Hindlimb muscle (tissue), 1 donor: Measurements from ENCODE around the gene PHF1. TPM values are rescaled to one million over a fixed set of nuclear protein-coding genes. Genes with fewer than 3 reads are reported as not detected.

ENCODE experiments used
- DNase-seq: peaks from one replicate; pipeline ENCODE4 v3.0.0-alpha.2; 2013
- polyA plus RNA-seq: library from polyadenylated mRNA; unstranded; fragments of 120-200 nt; gene quantifications from one replicate; pipeline ENCODE4 v1.2.1, GENCODE V29; 2013; ENCODE audit not compliant: insufficient read length

Gene PHF1
- polyA plus RNA-seq, 1 donor, result 46.7 TPM

DNA sequence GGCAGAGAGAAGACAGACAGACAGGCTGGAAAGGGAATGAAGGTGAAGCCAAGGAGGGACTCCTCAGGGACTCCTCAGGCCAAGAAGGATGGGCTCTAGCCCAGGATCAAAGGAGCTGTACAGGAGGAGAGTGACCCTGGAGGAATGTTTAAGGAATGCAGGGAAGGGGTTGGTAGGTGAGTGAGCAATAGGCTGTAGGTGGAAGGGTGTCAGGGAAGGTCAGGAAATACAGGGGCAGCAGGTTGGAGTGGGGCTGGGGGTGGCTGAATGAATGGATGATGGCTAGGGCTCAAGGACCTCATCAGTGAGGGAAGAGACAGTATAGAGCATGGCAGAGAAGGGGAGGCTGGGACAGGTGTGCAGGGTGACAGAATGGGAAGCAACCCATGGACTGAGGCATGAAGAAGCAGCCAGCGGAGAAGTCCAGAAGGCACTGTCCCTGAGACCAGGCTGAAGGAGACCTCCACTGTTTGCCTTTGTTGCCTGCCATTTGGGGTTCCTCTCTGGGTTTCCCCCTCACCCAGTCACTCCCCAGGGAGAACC lies 22.3 kb downstream of the PHF1 start:
- DNase-seq, result no peak

DNA sequence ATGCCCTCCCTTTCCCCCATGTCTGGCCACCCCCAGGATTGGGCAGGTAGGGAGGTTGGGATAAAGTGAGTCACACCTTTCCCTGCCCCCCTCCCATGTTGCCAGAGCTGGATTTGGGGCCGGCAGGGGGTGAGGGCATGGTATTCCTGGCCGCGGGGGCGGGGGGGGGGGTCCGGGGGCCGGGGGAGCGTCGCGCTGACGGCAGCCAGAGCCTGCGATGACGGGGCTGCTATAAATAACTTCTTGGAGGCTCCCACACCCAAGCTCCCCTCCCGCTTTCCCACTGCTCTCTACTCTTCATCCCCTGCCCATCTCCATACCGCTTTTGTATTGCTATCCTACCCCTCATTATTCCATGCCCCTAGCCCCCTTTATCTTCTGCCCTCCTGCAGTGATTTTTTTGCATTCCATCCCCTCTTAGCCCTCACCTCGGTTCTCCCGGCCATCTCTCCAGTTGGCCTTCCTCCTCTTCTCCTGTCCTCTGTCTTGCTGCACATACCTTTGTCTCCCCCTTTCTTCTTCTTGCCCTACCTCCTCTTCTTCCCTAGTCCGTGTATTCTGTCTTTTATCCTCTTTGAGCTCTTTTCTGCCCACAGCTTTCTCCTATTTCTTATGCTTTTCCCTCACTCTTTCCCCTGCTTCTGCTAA lies 22.9 kb downstream of the PHF1 start:
- DNase-seq, result no peak

DNA sequence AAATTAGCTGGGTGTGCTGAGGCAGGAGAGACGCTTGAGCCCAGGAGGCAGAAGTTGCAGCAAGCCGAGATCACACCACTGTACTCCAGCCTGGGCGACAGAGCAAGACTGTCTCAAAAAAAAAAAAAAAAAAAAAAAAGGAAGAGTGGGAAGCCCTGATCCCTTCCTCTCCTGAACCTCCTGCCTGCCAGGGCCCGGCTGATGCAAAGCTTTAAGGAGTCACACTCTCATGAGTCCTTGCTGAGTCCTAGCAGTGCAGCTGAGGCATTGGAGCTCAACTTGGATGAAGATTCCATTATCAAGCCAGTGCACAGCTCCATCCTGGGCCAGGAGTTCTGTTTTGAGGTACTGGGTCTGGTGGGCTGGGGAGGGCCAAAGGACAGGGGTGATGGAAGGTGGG lies 24.1 kb downstream of the PHF1 start:
- DNase-seq, result no peak

DNA sequence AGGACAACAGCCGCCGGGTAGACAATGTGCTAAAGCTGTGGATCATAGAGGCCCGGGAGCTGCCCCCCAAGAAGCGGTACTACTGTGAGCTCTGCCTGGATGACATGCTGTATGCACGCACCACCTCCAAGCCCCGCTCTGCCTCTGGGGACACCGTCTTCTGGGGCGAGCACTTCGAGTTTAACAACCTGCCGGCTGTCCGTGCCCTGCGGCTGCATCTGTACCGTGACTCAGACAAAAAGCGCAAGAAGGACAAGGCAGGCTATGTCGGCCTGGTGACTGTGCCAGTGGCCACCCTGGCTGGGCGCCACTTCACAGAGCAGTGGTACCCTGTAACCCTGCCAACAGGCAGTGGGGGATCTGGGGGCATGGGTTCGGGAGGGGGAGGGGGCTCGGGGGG lies 26.9 kb downstream of the PHF1 start:
- DNase-seq, result no peak

DNA sequence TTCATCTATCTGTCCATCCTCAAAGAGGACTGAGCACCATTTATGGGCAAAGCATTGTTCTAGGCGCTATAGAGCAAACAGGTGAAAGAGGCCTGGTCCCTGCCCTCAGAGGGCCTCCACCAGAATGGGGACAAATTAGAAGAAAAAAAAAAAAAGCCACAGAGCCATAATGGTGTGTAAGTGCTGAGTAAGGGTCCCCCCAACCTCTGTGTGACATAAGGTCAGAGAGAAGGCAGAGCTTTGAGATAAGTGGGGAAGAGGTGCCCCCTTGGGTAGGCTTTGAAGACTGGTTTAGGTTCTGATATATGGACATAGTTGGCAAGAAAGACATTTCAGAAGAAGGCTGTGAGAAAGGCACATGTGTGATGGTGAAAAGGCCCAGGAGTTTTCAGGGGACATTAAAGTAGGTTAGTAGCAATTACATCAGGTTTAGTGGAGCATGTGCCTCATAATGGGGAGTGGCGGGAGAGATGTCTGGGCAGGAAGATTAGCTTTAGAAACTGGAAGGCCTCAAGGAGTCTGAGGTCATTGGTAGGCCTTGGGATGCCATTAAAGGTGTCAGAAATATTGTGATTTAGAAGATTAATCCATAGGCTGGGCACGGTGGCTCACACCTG lies 28.3 kb downstream of the PHF1 start:
- DNase-seq, result no peak

DNA sequence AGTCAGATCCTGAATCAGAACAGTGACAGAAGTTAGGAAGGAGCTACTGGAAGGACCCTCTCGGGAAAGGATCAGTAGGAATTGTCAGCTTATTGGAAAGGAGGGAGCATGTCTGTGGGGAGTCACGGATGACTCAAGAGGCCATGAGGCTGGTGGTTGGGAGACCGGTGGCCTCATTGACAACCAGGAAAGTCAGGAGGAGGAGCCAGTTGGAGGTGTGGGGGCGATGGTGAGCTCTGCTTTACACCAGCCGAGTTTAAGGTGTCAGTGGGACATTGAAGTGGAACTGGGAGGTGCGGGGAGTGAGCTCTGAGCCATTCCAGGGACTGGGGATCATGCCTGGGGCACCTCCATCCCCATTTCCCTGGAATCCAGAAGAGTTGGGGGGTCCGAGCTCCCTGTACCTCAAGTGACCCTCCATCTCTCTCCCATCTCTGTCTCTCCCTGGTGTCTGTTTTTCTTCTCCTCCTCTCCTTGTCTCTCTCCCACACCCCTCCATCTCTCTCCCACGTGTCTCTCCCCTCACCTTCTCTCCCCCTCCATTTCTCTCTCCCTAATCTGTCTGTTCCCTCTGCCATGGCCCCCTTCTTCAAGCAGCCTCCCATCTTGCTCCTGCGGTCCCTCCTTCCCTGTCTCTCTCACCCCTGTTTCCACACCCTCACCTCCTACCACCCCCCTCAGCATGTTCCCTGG lies 29.3 kb downstream of the PHF1 start:
- DNase-seq, result no peak

DNA sequence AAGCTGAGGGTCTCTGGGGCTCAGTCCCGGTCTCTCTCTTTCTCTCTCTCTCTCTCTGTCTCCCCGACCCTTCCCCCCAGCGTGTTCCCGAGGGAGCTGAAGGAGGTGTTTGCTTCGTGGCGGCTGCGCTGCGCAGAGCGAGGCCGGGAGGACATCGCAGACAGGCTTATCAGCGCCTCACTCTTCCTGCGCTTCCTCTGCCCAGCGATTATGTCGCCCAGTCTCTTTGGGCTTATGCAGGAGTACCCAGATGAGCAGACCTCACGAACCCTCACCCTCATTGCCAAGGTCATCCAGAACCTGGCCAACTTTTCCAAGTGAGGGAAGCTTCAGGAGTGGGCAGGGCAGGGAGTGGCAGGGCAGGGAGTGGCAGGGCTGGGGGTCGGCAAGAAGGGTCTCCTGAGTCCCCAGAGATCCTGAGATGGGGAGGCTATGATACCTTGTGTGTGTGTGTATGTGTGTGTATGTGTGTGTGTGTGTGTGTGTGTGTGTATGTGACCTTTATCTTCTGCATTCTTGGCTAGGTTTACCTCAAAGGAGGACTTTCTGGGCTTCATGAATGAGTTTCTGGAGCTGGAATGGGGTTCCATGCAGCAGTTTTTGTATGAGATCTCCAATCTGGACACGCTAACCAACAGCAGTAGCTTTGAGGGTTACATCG lies 30.0 kb downstream of the PHF1 start:
- no peak for DNase-seq

DNA sequence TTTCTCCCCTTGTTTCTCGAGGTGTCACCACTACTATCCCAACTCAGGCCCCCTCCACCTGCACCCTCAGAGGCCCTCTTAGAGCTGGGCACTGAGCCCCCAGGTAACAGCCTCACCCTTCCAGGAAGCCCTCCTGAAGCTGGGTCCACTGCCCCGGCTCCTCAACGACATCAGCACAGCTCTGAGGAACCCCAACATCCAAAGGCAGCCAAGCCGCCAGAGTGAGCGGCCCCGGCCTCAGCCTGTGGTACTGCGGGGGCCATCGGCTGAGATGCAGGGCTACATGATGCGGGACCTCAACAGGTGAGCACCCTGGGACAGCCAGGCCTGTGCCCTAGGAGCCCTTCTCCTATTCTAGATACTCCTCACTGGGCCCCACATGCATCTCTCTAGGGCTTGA lies 30.6 kb downstream of the PHF1 start:
- no peak for DNase-seq

DNA sequence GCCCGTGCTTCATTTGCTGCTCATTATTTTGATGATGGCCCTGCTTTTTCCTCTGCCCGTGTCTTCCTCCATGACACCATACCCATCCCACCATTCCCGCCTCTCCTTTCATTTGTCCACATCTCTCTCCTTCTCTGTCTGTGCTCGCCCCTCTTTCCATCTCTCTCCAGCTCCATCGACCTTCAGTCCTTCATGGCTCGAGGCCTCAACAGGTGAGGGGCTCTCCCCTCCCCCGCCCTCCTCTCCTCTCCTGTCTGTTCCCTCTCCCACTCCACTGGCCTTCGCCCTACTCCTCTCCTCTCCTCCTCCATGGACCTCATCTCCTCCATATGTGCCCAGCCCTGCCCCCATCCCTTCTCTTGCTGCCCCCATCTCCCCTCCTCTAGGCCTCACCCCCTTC lies 31.5 kb downstream of the PHF1 start:
- no peak for DNase-seq

DNA sequence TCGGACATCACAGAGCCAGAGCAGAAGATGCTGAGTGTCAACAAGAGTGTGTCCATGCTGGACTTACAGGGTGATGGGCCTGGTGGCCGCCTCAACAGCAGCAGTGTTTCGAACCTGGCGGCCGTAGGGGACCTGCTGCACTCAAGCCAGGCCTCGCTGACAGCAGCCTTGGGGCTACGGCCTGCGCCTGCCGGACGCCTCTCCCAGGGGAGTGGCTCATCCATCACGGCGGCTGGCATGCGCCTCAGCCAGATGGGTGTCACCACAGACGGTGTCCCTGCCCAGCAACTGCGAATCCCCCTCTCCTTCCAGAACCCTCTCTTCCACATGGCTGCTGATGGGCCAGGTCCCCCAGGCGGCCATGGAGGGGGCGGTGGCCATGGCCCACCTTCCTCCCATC lies 32.2 kb downstream of the PHF1 start:
- no peak for DNase-seq

DNA sequence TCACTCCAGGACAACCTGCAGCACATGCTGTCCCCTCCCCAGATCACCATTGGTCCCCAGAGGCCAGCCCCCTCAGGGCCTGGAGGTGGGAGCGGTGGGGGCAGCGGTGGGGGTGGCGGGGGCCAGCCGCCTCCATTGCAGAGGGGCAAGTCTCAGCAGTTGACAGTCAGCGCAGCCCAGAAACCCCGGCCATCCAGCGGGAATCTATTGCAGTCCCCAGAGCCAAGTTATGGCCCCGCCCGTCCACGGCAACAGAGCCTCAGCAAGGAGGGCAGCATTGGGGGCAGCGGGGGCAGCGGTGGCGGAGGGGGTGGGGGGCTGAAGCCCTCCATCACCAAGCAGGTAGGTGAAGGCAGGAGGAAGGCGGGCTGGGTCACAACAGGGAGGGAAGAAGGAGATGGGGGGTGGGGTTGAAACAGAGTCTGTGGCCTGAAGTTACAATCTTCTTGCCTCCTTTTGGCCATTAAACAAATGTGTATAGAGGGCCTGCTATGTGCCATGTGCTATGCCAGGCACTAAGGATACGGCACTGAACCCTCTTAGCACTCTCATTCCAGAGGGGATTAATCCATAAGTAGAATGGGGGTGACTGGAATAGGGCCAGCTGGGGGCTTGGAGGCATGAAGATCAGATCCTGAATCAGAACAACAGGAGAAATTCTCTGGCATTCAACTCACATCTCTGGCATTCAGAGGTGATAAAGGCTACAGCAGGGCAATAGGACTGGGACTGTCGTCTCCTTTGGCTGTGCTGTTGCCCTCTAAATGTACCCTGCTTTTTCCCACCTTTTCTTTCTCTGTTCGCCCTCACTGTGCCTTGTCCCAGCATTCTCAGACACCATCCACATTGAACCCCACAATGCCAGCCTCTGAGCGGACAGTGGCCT lies 33.0 kb downstream of the PHF1 start:
- no peak for DNase-seq

DNA sequence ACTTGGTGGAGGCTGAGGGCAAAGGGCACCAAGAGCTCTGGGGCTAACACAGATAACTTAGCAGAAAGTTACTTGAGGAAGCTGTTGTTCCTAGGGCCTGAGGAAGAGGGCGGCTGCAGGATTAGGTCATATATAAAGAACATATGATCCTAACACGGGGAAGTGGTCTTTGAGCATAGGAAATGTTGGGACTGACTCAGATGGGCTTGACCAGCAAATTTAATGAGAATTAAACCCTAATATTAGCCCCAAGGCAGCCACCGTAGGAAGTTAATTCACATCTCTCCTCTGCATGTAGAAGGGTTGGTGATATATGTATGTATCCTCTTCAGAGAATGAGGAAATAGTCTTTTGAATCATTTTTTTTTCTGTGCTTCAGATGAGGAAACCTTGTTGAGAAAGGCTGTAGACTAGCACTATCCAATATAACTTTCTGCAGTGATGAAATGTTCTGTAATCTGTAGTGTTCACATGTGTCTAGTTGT lies 34.3 kb downstream of the PHF1 start:
- DNase-seq, result no peak

DNA sequence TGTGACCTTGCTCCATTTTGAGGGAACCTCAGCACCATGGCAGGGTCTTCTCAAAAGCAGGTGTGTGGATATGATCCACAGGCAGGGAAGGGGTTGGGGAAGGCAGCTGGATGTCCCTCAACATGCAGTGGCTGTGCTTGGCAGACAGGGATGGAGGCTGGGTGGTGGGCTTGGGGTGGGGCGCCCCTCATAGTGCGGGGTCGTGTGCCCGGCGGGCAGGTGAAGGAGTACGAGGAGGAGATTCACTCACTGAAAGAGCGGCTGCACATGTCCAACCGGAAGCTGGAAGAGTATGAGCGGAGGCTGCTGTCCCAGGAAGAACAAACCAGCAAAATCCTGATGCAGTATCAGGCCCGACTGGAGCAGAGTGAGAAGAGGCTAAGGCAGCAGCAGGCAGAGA lies 35.5 kb downstream of the PHF1 start:
- DNase-seq, result no peak

DNA sequence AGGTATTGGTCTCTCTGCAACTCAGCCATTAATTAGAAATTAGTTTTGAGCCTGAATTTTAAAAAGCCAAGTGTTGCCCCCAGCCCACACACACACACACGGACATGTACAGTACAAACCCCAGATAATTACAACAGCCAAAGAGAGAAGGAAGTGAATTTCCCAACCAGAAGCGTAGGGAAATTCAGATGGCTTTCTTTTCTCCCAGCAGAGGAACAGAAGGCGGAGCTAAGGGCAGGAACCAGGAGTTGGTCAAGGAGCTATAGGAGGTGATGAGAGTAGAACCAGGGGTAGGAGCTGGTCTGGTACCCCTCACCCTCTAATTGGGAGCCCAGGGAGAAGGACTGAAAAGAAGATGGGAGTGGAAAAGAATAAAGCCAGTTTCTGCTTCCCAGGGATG lies 39.6 kb downstream of the PHF1 start:
- no peak for DNase-seq

DNA sequence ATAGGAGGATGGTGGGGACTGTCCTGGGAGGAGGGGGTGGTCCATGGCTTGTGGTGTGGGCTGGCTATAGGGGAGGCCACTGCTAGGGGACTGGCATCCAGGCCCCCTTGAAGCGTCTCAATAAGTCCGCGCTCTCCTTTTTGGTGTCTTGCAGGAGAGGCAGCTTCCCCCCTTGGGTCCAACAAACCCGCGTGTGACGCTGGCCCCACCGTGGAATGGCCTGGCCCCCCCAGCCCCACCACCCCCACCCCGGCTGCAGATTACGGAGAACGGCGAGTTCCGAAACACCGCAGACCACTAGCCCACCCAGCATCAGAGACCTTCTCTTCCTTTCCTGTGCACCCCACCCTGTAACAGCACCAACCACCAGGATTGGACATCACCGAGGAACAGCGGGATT lies 40.8 kb downstream of the PHF1 start:
- no peak for DNase-seq

DNA sequence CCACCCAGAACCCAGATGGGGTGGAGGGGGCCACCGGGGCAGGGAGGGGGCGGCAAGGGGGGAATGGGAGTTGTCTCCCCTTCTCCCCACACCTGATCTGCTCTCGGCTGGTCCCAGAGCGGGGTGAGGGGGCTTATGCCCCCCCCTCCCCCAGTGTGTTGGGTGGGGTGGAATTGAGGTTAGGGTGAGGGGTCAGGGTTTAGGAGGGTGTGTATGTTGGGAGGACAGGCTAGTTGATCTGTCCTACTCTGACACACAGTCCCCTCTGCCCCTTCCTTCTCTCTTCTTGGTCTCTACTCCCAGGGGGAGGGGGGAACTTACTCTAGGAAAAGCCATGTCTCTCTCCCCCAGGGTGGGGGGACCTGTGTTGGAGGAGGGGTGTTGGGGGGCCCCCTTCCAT lies 41.7 kb downstream of the PHF1 start:
- no peak for DNase-seq

DNA sequence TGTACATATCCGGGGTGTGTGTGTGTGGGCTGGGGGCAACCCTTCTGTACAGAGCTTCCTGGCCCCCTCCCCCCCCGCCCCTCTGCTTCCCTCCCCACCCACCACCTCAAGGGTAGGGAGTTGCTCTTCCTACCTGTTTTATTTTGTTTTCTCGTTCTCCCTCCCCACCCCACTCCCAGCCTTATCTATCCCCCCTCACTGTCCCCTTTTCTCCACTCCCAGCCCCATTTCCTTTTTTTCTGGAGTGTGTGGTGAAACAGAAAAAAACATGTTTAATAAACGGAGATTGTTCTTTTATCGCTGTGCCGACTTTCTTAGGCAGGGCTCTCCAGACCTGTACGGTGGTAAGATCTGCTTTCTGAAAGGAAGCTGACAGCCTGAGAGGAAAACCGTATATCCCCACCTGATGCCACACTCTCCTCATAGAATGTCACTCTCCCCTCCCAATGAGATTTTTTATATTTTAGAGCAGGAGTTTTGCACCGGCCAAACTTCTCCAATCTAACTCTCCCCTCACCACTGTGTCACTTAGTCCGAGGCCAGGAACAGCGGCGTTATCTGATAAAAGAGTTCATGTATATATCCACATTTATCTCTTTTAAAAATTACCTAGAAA lies 42.7 kb downstream of the PHF1 start:
- no peak for DNase-seq

DNA sequence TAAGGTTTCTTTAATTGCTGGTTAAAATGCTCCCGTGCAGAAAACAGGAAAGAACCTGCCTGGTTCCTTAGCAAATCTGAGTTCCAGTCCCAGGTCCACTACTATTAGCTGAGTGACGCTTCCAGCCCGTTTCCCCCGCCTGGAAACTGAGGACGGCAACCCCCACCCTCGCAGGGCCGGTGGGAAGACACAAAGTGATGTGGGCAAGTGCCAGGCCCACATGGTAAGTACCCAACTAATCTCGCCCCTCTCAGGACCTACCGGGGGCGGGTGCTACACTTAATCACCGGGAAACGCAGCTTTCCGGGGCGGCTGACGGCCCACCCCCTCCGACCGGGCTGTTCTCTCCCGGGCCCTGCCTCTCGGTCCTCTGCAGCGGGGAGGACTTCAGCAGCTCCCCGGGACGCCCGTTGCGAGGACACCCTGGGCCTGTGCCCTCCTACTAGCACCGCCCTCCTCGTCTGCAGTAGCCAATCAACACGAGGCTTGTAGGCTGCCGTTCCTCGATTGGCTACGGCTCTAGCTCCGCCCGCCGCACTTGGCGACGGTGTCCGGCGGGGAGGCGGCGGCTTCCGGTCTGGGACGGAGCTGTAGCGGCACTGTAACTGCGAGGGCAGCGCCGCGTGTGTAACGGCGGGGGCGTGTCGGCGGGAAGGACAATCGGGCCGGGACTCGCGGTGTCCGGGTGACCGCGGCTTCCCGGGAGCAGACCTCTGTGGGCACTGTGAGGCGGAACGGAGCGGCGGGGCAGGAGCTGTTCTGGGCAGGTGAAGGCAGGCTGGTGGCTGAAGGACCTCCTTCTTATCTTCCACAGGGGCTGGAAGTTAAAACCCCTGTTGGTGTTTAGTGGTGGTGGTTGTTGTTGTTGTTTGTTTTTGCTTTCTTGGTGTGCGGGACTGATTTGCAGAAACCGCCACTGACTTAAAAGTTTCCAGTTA lies 43.5 kb downstream of the PHF1 start, which contains the start of gene ZBTB9:
TSS of gene ZBTB9 (plus strand) at position 568 of the 938 bp plus-strand sequence. CDS start 525 bp downstream, outside the sequence.
- peak; percentile 95 for DNase-seq

DNA sequence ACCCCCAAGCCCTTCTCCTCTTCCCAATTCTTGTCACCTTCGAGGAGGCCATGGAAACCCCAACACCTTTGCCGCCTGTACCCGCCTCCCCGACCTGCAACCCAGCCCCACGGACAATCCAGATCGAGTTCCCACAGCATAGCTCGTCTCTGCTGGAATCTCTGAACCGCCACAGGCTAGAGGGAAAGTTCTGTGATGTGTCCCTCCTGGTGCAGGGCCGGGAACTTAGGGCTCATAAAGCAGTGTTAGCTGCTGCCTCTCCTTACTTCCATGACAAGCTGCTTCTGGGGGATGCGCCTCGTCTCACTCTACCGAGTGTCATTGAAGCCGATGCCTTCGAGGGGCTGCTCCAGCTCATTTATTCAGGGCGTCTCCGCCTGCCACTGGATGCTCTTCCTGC lies 44.2 kb downstream of the PHF1 start:
- DNase-seq, result no peak

DNA sequence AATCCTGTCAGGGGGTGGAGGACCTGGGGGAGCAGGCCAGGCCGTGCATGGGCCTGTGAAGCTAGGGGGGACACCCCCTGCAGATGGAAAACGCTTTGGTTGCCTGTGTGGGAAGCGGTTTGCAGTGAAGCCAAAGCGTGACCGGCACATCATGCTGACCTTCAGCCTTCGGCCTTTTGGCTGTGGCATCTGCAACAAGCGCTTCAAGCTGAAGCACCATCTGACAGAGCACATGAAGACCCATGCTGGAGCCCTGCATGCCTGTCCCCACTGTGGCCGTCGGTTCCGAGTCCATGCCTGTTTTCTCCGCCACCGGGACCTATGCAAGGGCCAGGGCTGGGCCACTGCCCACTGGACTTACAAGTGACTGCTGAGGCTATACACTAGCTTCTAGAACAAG lies 45.3 kb downstream of the PHF1 start:
- DNase-seq, result no peak
